GM18870 (cell line): ENCODE results near the gene VPS72.

Source experiments
- ATAC-seq: cut with Tn5 transposase; IDR thresholded peaks from one replicate; pipeline ENCODE4 v1.9.1; 2021; ENCODE audit warnings: moderate library complexity; ENCODE audit not compliant: unreplicated experiment

Gene VPS72

DNA sequence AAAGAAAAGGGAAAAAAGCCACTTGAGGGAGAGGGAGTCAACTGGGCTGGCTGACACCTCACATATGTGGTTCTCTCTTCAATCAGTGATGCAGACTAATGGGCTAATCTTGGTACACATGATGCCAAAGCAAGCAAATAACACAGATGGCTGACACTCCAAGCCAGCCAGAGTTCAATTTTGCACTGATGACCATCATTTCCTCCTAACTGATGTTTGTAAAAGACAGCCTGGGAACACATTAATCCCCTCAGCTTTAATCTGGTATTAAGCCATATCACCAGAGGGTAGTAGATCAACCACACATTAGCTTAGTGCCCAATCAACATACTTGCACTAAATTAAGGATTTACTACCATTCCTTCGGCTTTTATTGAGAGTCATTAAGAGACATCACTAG is 2.8 kb downstream of the VPS72 start:
- no peak for ATAC-seq

DNA sequence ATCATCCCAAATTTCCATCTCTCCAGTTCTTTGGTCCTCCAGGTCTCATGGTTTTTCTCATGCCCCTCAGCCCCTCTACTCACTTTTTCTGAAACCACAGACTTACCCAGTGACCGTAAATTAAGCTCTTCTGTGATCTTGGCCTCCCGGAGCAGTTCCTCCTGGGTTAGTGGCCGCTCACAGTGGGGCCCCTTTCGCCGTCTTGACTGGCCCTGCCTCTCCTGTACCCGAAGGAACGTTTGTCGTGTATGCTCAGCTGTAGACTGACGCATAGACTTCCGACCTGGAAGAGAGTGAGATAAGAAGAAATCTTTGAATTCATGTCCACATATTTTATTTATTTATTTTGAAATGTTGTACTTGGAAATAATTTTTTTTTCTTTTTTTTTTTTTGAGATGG is 5.8 kb downstream of the VPS72 start:
- ATAC-seq: no peak

DNA sequence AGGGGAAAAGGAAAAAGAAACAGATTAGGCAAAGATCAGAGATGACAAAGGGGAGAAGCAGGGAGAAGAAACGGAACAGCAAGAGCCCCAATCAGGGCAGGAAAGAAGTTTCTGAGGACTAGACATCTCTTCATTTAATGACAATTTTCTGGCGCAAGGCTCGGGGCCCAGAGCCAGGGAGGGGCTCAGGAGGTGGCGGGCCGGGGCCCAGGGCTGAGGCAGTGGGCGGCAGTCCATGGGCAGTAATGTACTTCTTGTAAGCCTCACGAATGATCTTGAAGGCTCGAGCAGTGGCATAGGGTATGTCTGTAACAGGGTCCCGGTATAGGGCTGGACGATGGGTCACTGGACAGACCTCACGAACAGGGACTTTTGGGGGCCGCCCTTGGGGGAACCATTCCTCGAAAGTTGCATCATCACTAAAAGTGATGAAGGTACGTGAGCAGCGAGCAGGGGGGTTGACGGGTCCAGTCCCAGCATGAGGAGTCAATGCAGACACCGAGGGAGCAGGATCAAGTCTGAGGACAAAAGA is 13.4 kb downstream of the VPS72 start:
- ATAC-seq: no peak

DNA sequence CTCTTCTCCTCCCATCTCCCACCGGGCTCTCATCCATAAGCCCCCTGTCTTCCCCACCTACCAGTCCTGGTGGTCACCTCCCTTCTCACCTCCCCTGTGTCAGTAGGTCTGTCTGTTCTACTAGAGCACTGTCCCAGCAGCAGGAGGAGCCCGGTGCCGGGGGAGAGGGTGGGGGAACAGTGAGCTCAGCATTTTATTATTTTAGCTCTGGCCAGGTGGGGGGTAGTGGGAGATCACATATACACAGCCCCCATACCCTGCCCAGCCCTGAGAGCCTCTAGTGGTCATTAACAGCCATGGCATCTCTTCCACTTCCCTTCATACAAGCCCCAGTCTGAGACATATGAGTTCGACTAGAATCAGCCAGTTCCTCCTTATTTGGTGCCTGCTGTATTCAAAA is 14.1 kb downstream of the VPS72 start, which contains the start of gene TMOD4:
TMOD4 (minus strand) TSS at position 119 of the 400 bp plus-strand sequence. CDS start 1,106 bp downstream, outside the sequence.
- no peak for ATAC-seq

DNA sequence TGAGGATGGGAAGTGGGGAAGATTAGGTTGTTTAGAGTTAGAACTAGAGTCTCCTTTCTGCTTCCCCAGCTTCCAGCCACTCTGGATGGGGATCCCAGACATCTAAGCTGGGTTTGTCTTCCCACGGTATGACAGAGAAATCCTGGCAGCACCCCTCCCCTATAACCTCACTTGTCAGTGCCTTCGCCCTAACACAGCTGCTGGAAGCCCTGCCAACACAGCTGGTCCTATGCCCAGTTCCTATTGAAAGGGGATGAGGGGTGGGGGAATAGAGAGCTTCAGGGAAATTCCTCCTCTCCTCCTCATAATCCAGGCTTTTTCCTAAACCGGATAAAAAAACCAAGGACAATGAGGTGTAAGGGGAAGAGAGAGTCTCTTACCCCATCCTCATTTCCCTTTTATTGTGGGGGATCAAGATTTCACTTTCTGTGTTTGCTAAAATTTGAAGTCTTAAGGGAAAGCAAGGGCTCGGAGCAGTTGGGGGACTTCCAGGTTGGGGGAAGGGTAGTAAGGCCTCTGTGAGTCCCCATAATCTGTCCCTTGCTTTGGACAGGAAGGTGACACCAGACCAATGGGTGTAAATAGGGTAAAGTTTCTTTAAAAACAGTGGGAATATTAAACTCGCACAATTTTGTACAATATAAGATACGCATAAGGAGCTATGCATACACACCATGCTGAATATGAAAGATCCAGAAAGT is 14.8 kb downstream of the VPS72 start:
- no peak for ATAC-seq

DNA sequence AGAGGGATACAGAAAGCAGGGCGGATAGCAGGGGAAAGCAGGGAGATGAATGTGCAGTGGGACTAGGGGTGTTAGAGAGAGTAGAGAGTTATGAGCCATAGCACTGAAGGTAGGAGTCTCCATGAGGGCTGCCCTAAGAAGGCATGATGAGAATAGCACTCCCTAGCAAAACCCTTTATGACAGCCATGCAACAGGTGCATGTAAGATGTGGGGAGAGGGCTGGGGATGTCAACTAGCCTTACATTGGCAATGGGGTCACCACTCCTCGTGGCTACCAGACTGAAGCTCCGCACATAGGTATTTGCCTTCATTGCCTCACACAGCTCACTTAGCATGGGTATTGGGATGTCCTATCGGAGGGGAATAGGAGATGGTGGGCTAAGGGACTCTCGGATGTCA is 18.8 kb downstream of the VPS72 start:
- ATAC-seq: no peak

DNA sequence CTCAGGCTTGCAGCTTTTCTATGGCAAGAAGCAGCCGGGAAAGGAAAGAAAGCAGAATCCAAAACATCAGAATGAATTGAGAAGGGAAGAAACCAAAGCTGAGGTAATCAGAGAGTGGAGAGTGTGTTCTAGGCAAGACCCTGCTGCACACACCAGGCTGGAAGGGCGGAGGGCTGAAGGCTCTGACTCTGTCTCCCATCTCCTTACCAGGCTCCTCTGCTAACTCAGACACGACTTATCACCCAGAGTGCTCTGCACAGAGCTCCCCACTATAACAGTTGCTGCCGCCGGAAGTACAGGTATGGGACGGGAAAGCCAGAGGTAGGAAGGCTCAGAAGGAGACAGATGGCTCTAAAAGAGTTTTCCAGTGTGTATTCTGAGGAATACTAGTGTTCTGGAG is 22.9 kb downstream of the VPS72 start:
- no peak for ATAC-seq

DNA sequence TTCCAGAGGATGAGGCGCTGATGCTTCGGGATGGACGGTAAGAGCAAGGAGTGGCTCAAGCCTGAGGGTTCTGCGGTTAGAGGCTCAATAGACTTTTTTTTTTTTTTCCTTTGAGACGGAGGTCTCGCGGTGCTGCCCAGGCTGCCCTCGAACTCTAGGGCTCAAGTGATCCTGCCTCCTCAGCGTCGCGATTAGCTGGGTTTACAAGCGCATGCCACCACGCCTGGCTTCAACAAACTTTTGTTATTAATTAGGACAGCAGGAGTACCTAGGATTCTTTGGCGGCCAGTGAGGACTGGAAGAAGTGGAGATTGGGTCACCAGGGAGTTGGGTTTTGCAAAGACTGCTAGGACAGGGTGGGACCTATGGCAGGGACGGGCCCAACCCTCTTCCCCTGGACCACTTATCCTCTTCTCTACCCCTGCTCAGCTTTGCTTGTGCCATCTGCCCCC is 23.5 kb downstream of the VPS72 start:
- no peak for ATAC-seq

DNA sequence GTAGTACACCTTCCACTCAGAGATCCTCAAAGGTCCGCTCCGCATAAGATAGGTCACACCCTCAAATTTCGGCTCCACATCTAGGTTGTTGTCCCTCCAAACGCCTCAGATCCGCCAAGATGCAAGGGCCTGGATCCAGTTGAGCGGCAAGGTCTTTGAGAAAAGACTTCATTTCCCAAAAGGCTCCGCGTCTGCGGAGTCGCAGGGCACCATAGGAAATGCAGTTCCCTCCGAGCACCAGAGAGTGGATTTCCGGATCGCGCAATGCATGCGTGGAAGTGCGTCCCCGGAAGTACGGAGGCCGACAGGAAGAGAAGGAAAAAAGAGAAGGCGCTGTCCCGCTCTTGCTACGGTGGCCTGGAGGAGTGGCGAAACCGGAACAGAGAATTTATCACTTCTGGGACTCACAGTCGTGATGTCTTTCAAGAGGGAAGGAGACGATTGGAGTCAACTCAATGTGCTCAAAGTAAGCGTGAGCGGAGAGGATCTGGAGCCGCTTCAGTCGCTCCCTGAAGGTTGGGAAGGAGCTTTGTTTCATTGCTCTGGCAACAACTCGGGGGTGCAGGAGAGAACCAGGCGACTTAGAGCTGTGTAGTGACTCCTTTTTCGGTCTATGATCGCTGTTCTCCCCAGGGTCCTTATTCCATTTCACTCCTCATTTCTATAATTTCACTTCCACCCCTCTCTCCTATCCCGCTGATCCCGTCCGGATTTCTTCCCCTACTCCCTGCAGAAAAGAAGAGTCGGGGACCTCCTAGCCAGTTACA is 24.1 kb downstream of the VPS72 start, which contains the start of the genes LYSMD1 and SCNM1:
LYSMD1 (minus strand) TSS at position 165 of the 767 bp plus-strand sequence. CDS start 644 bp downstream, outside the sequence.
SCNM1 (plus strand) TSS at position 407 of the 767 bp plus-strand sequence; CDS start at position 416, 9 bp downstream.
- ATAC-seq: peak; percentile 83

DNA sequence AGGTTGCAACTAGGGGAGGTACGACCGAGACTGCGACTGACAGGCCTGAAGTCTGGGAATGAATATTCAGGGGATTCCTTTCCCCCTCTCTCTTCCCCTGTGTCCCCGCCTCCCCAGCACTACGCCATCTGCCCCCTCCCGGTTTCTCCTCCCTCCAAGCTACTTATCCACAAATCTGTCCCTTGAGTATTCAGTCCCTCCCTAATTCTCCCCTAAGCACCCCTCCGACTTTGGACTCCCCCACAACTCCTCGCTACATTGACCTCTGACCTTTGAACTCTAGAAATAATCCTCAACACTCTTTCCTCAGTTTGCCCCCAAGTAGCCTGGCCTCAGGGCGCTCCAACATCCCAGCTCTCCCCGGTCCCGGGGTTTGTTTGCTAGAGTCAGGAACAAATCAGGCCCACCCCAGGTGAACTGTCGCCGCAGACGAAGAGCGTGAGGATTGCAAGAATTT is 24.7 kb downstream of the VPS72 start:
- no peak for ATAC-seq

DNA sequence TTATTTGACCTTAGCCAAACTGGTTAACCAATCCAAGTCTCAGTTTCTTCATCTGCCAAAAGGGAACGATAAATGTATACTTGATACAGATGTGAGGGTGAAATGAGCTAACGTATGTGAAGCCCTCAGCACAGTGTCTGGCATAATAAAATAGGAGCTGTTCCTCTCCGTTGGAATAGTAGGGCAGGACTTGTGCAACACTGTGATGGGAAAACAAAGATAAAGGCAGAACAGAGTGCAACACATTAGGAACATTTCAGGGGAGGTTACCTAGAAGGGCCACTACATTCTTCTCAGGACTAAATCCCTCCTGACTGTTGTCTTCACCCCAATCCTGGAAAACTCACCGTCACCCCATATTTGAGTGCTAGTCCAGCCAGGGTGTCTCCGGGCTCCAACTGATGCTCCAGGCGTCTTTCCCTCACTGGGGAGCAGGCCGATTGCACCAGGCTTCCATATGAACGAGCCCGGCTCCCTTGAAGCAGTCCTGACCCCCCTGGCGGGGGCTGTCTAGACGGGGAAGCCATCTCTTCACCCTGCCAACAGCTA is 25.2 kb downstream of the VPS72 start:
- ATAC-seq: no peak

DNA sequence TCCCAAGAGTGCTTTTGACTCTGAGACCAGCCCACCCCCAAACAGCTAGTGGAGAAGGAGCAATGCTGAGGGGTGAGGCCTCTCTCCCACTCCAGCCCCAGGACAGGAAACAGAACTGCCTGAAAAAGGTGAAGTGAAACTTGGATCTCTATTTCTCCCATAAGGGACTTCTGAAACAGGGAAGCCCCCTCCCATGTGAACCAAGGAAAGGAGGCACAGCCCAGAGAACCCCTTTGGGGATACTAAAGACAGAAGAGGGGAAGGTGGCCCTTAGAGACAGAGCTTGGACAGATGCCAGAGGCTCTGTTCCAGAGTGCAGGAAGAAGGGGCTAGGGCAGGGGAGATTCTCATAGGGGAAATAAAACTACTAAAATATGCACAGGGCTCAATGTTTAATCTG is 30.6 kb downstream of the VPS72 start:
- no peak for ATAC-seq

DNA sequence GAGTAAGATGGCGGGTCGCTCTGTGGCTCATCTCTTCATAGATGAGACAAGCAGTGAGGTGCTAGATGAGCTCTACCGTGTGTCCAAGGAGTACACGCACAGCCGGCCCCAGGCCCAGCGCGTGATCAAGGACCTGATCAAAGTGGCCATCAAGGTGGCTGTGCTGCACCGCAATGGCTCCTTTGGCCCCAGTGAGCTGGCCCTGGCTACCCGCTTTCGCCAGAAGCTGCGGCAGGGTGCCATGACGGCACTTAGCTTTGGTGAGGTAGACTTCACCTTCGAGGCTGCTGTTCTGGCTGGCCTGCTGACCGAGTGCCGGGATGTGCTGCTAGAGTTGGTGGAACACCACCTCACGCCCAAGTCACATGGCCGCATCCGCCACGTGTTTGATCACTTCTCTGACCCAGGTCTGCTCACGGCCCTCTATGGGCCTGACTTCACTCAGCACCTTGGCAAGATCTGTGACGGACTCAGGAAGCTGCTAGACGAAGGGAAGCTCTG is 31.2 kb downstream of the VPS72 start:
- no peak for ATAC-seq

DNA sequence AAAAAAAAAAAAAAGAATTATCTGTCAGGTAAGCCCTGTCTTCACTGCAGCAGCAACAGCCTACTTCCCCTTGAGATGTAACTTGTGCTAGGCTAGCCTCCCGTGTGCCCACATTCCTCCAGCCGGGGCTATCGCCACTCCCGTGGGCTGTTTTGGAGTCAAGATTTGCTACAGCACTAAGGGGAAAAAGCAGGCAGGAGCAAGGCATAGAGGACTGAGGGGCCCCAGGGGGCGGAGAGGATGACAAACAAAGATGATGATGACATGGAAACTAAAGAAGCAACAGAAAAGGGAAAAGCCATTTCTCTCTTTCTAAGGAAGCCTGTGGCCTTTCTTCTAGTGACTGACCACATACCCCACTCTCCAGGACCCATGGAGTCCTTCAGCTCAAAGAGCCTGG is 31.7 kb downstream of the VPS72 start:
- no peak for ATAC-seq

DNA sequence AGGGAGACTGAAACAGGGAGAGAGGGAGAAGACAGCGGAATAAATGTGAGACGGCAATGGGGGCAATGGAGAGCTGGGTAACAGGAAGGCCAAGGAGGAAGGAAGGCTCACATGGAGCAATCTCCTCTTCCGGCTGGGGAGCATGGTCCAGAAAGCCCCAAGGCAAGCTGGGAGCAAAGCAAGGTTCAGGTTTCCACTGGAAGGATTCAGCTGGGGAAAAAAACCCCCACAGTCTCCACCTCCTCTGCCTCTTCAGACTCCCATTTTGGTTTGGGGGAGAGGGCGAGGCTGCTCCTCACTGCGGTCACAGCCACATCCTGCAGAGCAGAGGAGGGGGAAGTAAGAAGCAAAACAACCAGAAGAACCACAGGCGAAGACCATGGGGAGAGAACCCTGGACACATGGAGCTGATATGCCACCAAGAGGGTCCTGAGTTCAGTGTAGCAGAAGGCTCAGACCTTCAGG is 32.9 kb downstream of the VPS72 start:
- no peak for ATAC-seq

DNA sequence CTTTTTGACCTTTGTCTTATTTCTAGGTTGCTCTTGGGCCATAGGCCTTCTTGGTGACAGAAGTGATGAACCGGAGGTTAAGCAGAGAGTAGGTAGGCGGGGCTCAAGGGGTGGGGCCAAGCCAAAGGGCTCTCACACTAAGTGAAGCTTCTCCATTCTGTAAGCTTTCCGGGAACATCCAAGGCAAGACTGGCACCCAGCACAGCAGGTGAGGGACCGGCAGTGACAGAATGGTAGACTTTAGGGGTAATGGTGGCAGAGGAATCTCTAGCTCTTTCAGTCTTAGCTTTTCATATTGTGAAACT is 33.5 kb downstream of the VPS72 start, which contains the start of gene TNFAIP8L2:
TNFAIP8L2 (plus strand) TSS at position 135 of the 305 bp plus-strand sequence. CDS start 2,049 bp downstream, outside the sequence.
- no peak for ATAC-seq

DNA sequence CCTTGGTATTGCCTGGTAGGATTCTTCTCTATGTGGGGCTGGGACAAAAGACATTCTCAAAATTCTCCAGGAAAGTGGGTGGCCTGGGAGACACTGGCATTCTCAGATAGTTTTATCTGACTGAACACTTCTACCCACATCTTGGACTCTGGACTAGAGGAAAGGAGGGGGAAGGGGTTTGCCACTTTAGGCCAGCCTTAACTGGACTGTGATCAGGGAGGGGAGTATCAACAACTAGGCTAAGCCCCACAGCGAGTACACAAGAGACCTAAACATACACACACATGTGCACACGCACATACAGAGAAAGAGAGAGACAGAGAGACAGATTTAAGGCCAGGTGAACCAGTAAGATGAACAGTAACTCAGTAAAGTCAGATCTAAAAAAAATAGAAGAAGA is 42.3 kb downstream of the VPS72 start:
- ATAC-seq: no peak

DNA sequence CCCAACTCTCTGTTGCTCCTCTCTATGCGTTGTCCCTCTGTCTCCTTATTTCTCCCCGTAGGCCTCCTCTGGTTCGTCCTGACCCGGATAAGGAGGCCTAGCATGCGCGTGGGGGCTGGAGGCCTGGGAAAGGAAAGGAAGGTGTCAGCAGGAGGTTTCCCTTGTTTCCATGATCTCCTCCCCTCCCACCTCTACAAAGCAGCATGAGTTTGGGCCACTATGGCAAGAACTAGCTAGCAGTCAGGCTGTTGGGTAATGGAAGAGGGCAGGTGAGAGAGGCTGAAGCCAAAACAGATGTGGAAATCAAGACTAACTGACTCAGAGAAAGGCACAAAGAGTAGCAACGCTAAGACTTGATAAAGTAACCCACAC is 42.9 kb downstream of the VPS72 start:
- ATAC-seq: no peak

DNA sequence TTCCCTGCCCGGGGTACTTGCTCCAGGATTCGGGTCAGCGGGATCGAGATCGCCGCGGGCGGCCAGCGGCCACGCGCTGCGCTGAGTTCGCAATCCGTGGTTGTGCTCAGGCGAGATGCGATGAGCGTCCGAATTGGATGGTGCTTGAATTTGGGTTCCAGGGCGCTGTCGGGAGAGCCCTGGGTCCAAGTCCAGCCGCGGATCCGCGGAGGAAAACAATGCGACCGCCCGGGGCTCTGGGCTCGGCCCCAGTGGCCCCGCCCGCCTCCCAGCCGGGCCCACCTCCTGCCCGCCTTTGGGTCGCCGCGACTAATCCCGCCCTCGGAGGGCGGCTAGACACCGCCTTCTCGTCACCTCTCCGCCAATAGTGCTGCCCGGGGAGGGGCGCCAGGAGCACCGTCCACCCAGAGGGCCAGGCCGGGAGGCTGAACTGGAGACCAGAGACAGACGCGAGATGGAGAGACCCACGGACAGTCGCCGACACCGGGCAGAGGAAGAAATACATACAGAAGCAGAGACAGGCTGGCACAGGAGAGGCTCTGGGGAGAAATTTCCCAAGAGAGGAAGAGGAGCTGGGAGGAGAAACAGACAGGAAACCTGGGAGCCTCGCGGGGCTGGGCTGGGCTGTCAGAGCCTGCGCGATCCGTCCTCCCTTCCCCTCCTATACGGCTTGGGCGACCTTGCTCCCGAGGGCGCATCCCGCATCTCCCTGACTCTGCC is 43.4 kb downstream of the VPS72 start, which contains the start of gene SEMA6C:
SEMA6C (minus strand) TSS at position 220 of the 720 bp plus-strand sequence. CDS start 4,010 bp downstream, outside the sequence.
- ATAC-seq: peak; percentile 92

DNA sequence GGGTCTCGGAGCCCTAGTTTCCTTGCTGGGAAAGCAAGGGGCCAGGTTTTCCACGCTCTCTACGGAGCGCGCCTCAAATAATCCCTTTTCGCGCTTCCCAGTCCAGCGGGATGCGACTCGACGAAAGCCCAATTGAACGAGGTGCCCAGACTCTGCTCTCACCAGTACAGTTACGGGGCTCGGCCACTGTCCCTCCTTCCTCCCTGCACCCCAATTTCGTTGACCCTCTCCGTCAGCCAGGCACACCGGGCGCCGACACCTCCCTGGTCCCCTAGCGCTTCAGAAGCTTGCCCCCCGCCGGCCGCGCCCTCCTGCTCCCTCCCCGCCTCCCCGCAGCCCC is 44.0 kb downstream of the VPS72 start:
- ATAC-seq: no peak
